ENCODE results near the gene CCDC88C.
"Not testable (repeated sequence)": the region's sequence is repeated elsewhere in the genome, so short reads cannot be mapped to it uniquely, and the experiment has no call there.

The CCDC88C gene

GRCh38 chr14:91417120-91417982 is at the start of gene CCDC88C:
Gene CCDC88C (minus strand): TSS chr14:91417820. CDS start chr14:91417690, 130 bp downstream.
- DNase-seq (ENCODE audit: low read depth): no peak

- no peak for DNase-seq (ENCODE audit: low read depth)
Measured at GRCh38 chr14:91466192-91466591, 48.6 kb upstream of the CCDC88C start.

- DNase-seq (ENCODE audit: low read depth): no peak
Measured at GRCh38 chr14:91464615-91465205, 47.1 kb upstream of the CCDC88C start.

GRCh38 chr14:91458612-91459011 is 41.0 kb upstream of the CCDC88C start:
- DNase-seq (ENCODE audit: low read depth): no peak

- no peak for DNase-seq (ENCODE audit: low read depth)
Measured at GRCh38 chr14:91456283-91456682, 38.7 kb upstream of the CCDC88C start.

GRCh38 chr14:91454580-91454979 is 37.0 kb upstream of the CCDC88C start:
- DNase-seq (ENCODE audit: low read depth): no peak

GRCh38 chr14:91454155-91454554 is 36.5 kb upstream of the CCDC88C start:
- DNase-seq (ENCODE audit: low read depth): no peak

GRCh38 chr14:91453744-91454143 is 36.1 kb upstream of the CCDC88C start:
- DNase-seq (ENCODE audit: low read depth): no peak

GRCh38 chr14:91444335-91445020 is 26.9 kb upstream of the CCDC88C start:
- no peak for DNase-seq (ENCODE audit: low read depth)

GRCh38 chr14:91439345-91439744 is 21.7 kb upstream of the CCDC88C start:
- no peak for DNase-seq (ENCODE audit: low read depth)

- DNase-seq (ENCODE audit: low read depth): no peak
Measured at GRCh38 chr14:91438845-91439244, 21.2 kb upstream of the CCDC88C start.

- not testable (repeated sequence) for DNase-seq (ENCODE audit: low read depth)
Measured at GRCh38 chr14:91436266-91436665, 18.6 kb upstream of the CCDC88C start.

GRCh38 chr14:91429385-91429784 is 11.8 kb upstream of the CCDC88C start:
- DNase-seq (ENCODE audit: low read depth): no peak

GRCh38 chr14:91428931-91429330 is 11.3 kb upstream of the CCDC88C start:
- DNase-seq (ENCODE audit: low read depth): not testable (repeated sequence)

- DNase-seq (ENCODE audit: low read depth): not testable (repeated sequence)
Measured at GRCh38 chr14:91425531-91425944, 7.9 kb upstream of the CCDC88C start.

- no peak for DNase-seq (ENCODE audit: low read depth)
Measured at GRCh38 chr14:91424813-91425530, 7.4 kb upstream of the CCDC88C start.

- no peak for DNase-seq (ENCODE audit: low read depth)
Measured at GRCh38 chr14:91420686-91421085, 3.1 kb upstream of the CCDC88C start.

- DNase-seq (ENCODE audit: low read depth): no peak
Measured at GRCh38 chr14:91419451-91419850, 1.8 kb upstream of the CCDC88C start.

GRCh38 chr14:91419044-91419397 is 1.4 kb upstream of the CCDC88C start:
- DNase-seq (ENCODE audit: low read depth): no peak

- DNase-seq (ENCODE audit: low read depth): peak; percentile 57
Measured at GRCh38 chr14:91418387-91419043, 895 bp upstream of the CCDC88C start.

GRCh38 chr14:91417983-91418386 is 365 bp upstream of the CCDC88C start:
- DNase-seq (ENCODE audit: low read depth): no peak

GRCh38 chr14:91416744-91417119 is 888 bp downstream of the CCDC88C start:
- DNase-seq (ENCODE audit: low read depth): no peak

Measured in ELR (cell line).